Nephron (organoid): ENCODE results near the gene GNG2.
"Not testable (repeated sequence)": the region's sequence is repeated elsewhere in the genome, so short reads cannot be mapped to it uniquely, and the experiment has no call there.

Experiments used
- H3K27ac Mint-ChIP-seq, 3 experiments: 2 replicates each; pipeline ENCODE4 v1.8.0; 2020; ENCODE audit warnings: mixed read lengths in 3 of 3, mild to moderate bottlenecking in 2 of 3, moderate library complexity in 1 of 3
- H3K27me3 Mint-ChIP-seq: 2 replicates; pipeline ENCODE4 v1.8.0; 2021; ENCODE audit warnings: low read depth, mild to moderate bottlenecking, moderate library complexity, mixed read lengths
- H3K36me3 Mint-ChIP-seq: 2 replicates; pipeline ENCODE4 v1.8.0; 2020; ENCODE audit warnings: low read depth, mixed read lengths
- H3K4me1 Mint-ChIP-seq: 2 replicates; pipeline ENCODE4 v1.8.0; 2020; ENCODE audit warnings: mixed read lengths
- H3K4me3 Mint-ChIP-seq, 3 experiments: 2 replicates each; pipeline ENCODE4 v1.8.0; 2020; ENCODE audit warnings: mild to moderate bottlenecking in 3 of 3, mixed read lengths in 3 of 3, moderate library complexity in 2 of 3
- H3K9me3 Mint-ChIP-seq: 2 replicates; pipeline ENCODE4 v1.8.0; 2020; ENCODE audit warnings: mixed read lengths
- TF ChIP-seq, protein P1 (sequence below), 3 experiments: fragments of 200-600 bp; sonication (generic); IDR thresholded peaks; one replicate each; pipeline ENCODE4 v1.5.0; 2021; ENCODE audit warnings: antibody characterized with exemption in 3 of 3; ENCODE audit not compliant: unreplicated experiment in 3 of 3

The GNG2 gene

DNA sequence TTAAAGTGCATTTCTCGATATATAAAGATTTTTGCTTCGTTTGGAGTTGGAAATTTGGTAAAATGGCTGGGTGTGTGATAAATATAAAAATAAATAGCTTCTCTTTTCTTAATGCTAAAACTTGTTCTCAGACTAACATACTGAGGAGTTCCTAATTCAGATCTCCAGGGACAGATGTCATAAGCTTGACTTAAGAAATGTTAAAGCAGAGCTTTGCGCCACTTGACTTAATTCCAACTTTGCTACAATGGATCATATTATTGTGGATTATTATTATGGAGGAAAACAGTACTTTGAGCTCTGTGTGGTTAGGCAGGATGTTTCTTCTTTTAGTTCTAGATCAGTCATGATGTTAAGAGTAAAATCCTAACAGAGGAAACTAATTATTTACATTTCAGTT is 33.8 kb downstream of the GNG2 start:
- no peak overlapping the region for H3K27ac Mint-ChIP-seq
- H3K4me1 Mint-ChIP-seq, result no peaks in the 10 kb centered on the region
- H3K36me3 Mint-ChIP-seq, result peaks cover 7% of the 10 kb centered on the region

DNA sequence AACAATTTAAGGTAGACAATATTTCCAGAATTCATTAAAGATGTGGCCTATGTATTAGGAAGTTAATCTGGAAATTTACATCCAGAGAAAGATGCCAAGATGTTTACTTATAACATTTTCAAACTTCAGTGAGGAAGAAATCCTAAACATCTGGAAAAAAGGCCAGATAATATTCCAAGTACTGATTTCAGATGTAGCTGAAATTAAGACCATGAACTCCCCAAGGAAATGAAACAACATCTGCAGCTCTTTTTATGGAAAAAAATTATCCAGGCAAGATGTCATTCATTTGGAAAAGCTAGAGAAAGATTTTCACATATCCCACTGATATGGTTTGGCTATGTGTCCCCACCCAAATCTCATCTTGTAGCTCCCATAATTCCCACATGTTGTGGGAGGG is 35.0 kb downstream of the GNG2 start:
- Mint-ChIP-seq H3K27me3 (no peaks in the 10 kb centered on the region), H3K4me1 (no peaks in the 10 kb centered on the region), H3K9me3 (no peaks in the 10 kb centered on the region), H3K4me3 (no peak overlapping the region), H3K36me3 (peaks cover 7% of the 10 kb centered on the region), H3K27ac (no peak overlapping the region)
- TF ChIP-seq, protein P1, sequence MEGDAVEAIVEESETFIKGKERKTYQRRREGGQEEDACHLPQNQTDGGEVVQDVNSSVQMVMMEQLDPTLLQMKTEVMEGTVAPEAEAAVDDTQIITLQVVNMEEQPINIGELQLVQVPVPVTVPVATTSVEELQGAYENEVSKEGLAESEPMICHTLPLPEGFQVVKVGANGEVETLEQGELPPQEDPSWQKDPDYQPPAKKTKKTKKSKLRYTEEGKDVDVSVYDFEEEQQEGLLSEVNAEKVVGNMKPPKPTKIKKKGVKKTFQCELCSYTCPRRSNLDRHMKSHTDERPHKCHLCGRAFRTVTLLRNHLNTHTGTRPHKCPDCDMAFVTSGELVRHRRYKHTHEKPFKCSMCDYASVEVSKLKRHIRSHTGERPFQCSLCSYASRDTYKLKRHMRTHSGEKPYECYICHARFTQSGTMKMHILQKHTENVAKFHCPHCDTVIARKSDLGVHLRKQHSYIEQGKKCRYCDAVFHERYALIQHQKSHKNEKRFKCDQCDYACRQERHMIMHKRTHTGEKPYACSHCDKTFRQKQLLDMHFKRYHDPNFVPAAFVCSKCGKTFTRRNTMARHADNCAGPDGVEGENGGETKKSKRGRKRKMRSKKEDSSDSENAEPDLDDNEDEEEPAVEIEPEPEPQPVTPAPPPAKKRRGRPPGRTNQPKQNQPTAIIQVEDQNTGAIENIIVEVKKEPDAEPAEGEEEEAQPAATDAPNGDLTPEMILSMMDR (IDR thresholded peaks at IDR 0.05; ENCODE audit: unreplicated experiment in 3 of 3), result no peak

More for the DNA sequence above, 33.8 kb downstream of the GNG2 start:
- Mint-ChIP-seq H3K9me3 (no peaks in the 10 kb centered on the region), H3K27me3 (no peaks in the 10 kb centered on the region), H3K4me3 (no peak overlapping the region)
- TF ChIP-seq, protein P1 (IDR thresholded peaks at IDR 0.05; ENCODE audit: unreplicated experiment in 3 of 3), result no peak

DNA sequence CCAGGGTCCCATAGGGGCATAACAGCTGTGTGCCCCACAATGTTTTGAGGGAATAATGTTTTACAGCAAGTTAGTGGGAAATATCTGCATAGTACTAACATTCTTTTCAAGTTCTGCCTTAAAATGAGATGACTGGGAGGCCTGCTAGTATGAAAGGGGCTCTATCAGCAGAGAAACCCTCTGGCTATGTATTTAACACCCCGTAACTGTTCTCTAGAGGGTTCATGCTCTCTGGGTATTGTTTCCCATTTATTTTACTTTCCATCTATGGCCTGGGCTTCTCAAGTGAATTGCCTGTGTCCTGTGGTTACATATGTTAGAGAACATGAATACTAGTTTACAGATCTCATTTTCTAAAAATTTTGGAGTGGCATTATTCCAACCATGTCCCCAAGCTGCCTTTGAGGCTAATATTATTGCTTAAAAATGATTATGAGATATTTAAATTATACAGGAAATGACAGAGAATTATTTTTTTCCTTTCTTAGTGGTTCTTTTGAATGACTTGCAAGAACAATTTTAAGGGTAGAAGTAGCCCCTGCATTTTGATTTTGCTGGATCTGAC is 37.5 kb downstream of the GNG2 start:
- H3K36me3 Mint-ChIP-seq, result peaks cover 7% of the 10 kb centered on the region
- H3K4me1 Mint-ChIP-seq, result no peaks in the 10 kb centered on the region

DNA sequence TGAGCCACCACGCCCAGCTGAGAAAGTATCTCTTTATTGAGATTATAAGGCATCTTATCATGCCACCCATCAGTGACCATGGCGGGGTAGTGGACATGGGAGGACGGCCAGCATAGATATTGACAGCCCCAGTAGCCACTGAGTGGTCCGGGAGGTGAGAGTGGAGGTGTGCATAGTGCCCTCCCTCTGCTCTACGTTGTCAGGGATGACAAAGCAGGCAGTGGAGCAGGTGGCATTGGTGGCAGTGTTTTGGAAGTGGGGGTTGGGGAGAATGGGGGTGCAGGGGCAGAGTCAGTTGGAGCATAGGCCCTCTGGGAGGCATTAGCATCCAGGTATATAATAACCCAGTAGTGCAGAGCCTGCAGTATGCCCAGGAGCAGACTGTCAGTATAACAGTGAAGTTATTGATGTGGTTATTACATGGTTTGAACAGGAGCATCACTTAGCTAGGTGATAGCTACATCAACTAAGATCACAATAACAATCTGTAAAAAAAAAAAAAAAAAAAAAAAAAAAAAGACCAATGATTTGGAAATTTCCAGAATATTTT is 41.1 kb downstream of the GNG2 start:
- Mint-ChIP-seq H3K4me3 (no peak overlapping the region), H3K4me1 (no peaks in the 10 kb centered on the region), H3K9me3 (no peaks in the 10 kb centered on the region), H3K27ac (no peak overlapping the region), H3K36me3 (peaks cover 4% of the 10 kb centered on the region), H3K27me3 (no peaks in the 10 kb centered on the region)
- TF ChIP-seq, protein P1 (IDR thresholded peaks at IDR 0.05; ENCODE audit: unreplicated experiment in 3 of 3), result no peak

More for the DNA sequence above, 37.5 kb downstream of the GNG2 start:
- H3K27me3 Mint-ChIP-seq, result no peaks in the 10 kb centered on the region
- no peaks in the 10 kb centered on the region for H3K9me3 Mint-ChIP-seq
- H3K4me3 Mint-ChIP-seq, result no peak overlapping the region
- no peak overlapping the region for H3K27ac Mint-ChIP-seq
- TF ChIP-seq, protein P1 (IDR thresholded peaks at IDR 0.05; ENCODE audit: unreplicated experiment in 3 of 3), result no peak

DNA sequence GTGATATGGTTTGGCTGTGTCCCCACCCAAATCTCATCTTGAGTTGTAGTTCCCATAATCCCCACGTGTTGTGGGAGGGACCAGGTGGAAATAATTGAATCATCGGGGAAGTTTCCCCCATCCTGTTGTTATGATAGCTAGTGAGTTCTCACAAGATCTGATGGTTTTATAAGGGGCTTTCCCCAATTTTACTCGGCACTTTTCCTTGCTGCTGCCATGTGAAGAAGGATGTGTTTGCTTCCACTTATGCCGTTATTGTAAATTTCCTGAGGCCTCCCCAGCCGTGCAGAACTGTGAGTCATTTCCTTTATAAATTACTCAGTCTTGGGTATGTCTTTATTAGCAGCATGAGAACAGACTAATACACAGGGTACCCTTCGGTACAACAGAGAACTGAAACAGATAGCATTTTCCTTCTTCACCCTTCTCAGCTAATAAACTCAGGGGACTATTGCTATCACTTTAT is 45.3 kb downstream of the GNG2 start:
- not testable (repeated sequence) for H3K4me3 Mint-ChIP-seq, H3K27ac Mint-ChIP-seq, H3K4me1 Mint-ChIP-seq, H3K9me3 Mint-ChIP-seq, H3K27me3 Mint-ChIP-seq, H3K36me3 Mint-ChIP-seq

DNA sequence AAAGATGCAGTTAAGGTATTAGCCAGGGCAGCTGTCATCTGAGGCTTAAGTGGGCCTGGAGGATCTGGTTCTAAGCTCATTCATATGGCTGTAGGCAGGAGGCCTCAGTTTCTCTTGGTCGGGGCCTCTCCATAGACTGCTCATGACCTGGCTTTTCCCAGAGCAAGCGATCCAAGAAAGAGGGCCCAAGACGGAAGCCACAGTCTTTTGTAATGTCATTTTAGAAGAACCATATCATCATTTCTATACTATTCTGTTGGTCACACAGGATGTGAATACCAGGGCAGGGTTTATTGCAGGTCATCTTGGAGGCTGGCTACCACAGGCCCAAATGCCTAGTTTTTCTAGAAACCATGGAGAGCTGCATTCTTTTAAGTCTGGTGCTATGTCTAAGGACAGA is 47.7 kb downstream of the GNG2 start:
- no peaks in the 10 kb centered on the region for H3K4me1 Mint-ChIP-seq
- H3K27me3 Mint-ChIP-seq, result peaks cover 5% of the 10 kb centered on the region
- TF ChIP-seq, protein P1 (IDR thresholded peaks at IDR 0.05; ENCODE audit: unreplicated experiment in 3 of 3), result no peak
- H3K4me3 Mint-ChIP-seq, result no peak overlapping the region
- H3K9me3 Mint-ChIP-seq, result no peaks in the 10 kb centered on the region
- H3K27ac Mint-ChIP-seq, result no peak overlapping the region
- peaks cover 4% of the 10 kb centered on the region for H3K36me3 Mint-ChIP-seq
